GM13976 (cell line): ENCODE measurements around the gene DNAH6.

ENCODE experiments used
- DNase-seq: peaks from one replicate; pipeline ENCODE4 v3.0.0; 2012; ENCODE audit warnings: low spot score
- in situ Hi-C: fragments of 300-500 bp; cut with MboI; formaldehyde crosslinking; loops from one replicate; pipeline ENCODE4 v1.12.0; 2022; ENCODE audit warnings: low sequenced_read_pairs, mixed read lengths, inconsistent platforms; ENCODE audit not compliant: unreplicated experiment
- TF ChIP-seq, protein P1 (sequence below): IDR thresholded peaks from 2 replicates; pipeline ENCODE4 v1.5.1; 2012; ENCODE audit warnings: borderline replicate concordance, mild to moderate bottlenecking; ENCODE audit not compliant: insufficient read depth; ENCODE audit errors: extremely low read depth, missing control alignments, control extremely low read depth

The DNAH6 gene

DNA sequence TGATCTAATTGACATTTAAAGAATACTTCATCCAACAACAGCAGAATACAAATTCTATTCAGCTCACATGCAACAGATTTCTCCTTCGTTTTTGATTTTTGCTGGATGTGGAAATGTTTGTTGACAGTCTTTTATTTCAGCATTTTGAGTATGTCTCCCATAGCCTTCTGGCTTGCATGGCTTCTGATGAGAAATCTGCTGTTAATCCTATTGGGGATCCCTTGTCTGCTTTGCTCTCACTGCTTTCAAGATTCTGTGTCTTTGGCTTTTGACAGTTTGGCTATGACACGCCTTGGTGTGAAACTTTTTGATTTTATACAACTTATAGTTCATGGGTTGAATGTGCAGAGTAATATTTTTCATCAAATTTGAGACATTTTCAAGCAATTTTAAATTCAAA is 319.9 kb downstream of the DNAH6 start:
- TF ChIP-seq, protein P1, sequence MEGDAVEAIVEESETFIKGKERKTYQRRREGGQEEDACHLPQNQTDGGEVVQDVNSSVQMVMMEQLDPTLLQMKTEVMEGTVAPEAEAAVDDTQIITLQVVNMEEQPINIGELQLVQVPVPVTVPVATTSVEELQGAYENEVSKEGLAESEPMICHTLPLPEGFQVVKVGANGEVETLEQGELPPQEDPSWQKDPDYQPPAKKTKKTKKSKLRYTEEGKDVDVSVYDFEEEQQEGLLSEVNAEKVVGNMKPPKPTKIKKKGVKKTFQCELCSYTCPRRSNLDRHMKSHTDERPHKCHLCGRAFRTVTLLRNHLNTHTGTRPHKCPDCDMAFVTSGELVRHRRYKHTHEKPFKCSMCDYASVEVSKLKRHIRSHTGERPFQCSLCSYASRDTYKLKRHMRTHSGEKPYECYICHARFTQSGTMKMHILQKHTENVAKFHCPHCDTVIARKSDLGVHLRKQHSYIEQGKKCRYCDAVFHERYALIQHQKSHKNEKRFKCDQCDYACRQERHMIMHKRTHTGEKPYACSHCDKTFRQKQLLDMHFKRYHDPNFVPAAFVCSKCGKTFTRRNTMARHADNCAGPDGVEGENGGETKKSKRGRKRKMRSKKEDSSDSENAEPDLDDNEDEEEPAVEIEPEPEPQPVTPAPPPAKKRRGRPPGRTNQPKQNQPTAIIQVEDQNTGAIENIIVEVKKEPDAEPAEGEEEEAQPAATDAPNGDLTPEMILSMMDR = no peak
- no peak for DNase-seq
- in situ Hi-C loops = no loop called here

DNA sequence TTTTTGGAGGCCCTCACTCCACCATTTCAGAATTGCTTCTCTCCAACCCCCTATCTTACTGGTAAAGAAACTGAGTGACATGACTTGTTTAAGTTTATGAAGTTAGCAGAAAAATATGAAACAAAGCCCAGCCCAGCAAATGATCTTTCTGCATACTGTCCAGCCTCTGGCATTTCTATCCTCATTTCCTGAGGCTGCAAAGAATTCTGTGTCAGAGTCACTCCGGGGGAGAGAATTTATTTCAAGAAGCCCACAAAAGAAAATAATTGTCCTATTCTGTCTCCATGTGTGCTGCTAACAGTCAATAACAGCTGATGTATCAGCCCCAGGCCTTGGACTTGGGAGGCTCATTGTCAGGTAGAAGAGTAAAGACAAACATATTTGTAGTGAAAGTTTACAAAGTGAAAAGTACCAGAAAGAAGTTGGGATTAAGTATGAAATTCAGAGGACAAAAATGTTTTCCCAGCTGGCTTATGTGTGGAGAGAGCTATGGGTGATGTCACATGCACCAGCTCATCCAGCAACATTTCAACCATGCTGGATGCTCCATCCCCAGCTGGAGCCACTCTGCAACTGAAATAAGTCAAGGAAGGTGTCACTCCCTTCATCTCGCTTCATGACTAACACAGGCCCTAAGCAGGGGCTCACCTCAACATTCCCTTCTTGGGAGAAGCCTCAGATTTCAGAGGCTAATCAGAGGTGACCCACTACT is 322.3 kb downstream of the DNAH6 start:
- TF ChIP-seq, protein P1 = no peak
- in situ Hi-C loops = no loop called here
- DNase-seq = no peak

DNA sequence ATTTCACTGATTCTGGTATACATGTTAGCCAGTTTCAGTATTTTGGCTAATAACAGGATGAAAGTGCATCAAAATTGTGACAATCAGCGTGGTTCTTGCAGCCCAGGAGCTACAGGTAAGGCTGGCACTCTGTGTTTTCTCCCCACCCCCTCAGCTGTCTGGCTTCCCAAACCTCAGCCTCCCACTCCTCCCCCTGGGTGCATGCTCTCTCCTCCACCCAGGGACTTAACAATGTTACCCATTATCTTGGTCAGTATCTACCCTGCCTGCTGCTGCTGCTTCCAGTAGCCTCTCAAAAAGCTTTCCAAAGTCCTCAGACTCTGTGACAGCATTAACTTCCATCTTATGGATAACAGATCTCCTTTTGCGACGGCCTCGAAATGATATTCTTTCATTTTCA is 323.6 kb downstream of the DNAH6 start:
- TF ChIP-seq, protein P1 = no peak
- DNase-seq = no peak
- in situ Hi-C loops = no loop called here

DNA sequence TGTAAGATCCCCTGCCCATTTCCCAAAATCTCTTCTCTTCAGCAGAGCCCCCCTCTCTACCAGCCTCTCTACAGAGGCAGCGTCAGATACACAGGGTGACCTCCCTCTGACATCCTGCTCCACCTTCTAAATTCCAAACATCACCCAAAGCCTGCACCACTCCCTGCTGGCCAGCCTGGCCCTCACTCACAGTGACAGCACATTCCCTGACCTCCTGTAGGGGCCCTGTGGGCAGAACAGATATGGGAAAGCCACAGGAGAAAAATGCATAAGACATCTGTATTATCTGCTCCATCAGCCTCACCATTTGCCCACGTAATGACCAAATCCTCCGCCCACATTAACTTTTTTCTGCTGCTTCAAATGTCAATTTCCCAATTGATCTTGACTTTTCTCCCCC is 324.0 kb downstream of the DNAH6 start:
- TF ChIP-seq, protein P1 = no peak
- in situ Hi-C loops = no loop called here
- no peak for DNase-seq

DNA sequence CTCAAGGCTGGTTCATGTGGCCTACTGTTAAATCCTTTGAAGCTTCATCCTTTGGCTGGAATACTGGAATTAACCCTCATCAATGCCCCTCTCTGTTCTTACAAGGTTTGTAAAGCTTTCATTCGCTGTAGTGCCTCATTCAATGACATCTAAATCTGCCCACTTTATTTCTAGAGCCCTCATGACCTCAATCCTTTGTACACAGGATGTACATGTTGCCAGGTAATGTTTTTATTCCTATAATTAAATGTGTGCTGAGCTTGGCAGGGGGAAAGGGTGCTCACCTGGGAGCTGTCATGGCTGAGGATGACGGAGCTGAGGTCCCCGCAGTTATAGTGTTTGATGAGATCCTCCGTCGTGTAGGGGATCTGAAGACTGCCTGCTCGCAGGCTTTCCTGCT is 325.3 kb downstream of the DNAH6 start:
- TF ChIP-seq, protein P1 = no peak
- in situ Hi-C loops = no loop called here
- DNase-seq = no peak

DNA sequence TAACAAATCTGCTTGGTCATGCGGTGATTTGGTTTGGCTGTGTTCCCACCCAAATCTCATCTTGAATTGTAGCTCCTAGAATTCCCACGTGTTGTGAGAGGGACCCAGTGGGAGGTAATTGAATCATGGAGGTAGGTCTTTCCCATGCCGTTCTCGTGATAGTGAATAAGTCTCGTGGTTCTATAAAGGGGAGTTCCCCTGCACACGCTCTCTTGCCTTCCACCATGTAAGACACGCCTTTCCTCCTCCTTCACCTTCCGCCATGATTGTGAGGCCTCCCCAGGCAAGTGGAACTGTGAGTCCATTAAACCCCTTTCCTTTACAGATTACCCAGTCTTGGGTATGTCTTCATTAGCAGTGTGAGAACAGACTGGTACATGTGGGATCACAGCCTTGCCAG is 327.8 kb downstream of the DNAH6 start:
- in situ Hi-C loops = no loop called here
- TF ChIP-seq, protein P1 = no peak
- no peak for DNase-seq
